ENCODE measurements around the gene FRK. TPM values are rescaled to one million over a fixed set of nuclear protein-coding genes. Genes with fewer than 3 reads are reported as not detected.
"Not testable (repeated sequence)": the region's sequence is repeated elsewhere in the genome, so short reads cannot be mapped to it uniquely, and the experiment has no call there.

FRK gene
- total RNA-seq, 2 experiments from 2014 or later: 0.03 TPM; not detected in 1

DNA sequence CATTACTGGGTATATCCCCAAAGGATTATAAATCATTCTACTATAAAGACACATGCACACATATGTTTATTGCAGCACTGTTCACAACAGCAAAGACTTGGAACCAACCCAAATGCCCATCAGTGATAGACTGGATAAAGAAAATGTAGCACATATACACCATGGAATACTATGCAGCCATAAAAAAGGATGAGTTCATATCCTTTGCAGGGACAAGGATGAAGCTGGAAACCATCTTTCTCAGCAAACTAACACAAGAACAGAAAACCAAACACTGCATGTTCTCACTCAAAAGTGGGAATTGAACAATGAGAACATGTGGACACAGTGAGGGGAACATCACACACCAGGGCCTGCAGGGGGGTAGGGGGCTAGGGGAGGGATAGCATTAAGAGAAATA is 14.4 kb downstream of the FRK start:
- CTCF ChIA-PET; H3K36me3 Mint-ChIP-seq (ENCODE audit: low read depth); H3K4me3 Mint-ChIP-seq; H3K4me1 Mint-ChIP-seq; POLR2A ChIA-PET; H3K9me3 Mint-ChIP-seq; DNase-seq; H3K27ac Mint-ChIP-seq: not testable (repeated sequence)
- peaks cover 25% of the 10 kb centered on the region for H3K27me3 Mint-ChIP-seq

DNA sequence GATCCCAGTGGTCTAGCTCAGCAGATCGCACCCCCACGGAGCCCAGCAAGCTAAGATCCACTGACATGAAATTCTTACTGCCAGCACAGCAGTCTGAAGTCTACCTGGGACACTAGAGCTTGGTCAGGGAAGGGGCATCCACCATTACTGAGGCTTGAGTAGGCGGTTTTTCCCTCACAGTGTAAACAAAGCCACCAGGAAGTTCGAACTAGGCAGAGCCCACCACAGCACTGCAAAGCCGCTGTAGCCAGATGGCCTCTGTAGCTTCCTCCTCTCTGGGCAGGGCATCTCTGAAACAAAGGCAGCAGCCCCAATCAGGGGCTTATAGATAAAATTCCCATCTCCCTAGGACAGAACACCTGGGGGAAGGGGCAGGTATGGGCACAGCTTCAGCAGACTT is 18.8 kb downstream of the FRK start:
- Mint-ChIP-seq H3K4me1 (no peaks in the 10 kb centered on the region), H3K9me3 (no peaks in the 10 kb centered on the region), H3K27ac (no peak overlapping the region), H3K27me3 (peaks cover 15% of the 10 kb centered on the region), H3K4me3 (no peak overlapping the region), H3K36me3 (ENCODE audit: low read depth) (no peaks in the 10 kb centered on the region)
- CTCF ChIA-PET: no interaction called here
- DNase-seq: no peak
- POLR2A ChIA-PET: no interaction called here

DNA sequence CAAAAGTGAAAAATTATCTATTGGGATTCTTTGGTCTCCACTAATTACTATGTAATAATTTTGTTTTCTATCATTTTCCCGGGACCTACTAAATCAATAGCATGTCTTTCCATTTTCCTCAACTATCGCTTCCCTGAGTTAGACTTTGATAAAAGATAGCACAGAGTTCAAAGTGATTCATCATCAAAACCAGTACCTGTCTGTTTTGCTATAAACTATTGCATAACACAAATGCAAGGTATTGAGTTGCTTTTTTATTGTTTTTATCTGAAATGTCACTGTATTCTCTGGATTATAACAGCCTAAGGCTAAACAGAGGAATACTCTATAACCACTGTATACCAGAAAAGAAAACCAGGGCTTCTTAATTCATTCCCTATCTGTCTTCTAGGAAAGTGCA is 19.7 kb downstream of the FRK start:
- DNase-seq: no peak
- H3K4me1 Mint-ChIP-seq: no peaks in the 10 kb centered on the region
- H3K36me3 Mint-ChIP-seq (ENCODE audit: low read depth): no peaks in the 10 kb centered on the region
- H3K27me3 Mint-ChIP-seq: peaks cover 15% of the 10 kb centered on the region
- no peak overlapping the region for H3K4me3 Mint-ChIP-seq
- CTCF ChIA-PET: no interaction called here
- H3K9me3 Mint-ChIP-seq: no peaks in the 10 kb centered on the region
- POLR2A ChIA-PET: no interaction called here
- H3K27ac Mint-ChIP-seq: no peak overlapping the region

DNA sequence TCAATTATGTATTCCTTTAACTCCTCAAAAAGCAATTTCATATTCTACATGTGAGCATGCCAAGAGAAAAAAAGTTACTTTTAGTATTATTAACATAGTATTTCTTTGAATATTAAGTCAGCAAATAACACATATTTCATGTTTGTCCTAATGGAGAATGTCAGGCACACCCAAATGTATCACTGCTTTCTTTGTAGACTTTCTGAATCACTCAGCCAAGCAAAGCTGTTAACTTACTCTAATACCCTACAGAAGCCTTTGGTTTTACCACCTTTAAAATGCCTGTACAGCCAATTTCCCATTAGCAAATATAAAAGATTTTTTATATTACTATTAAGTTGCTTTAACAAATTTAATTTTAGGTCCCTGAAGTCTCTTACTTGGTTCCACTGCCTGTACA is 23.8 kb downstream of the FRK start:
- H3K9me3 Mint-ChIP-seq: no peaks in the 10 kb centered on the region
- DNase-seq: no peak
- no peak overlapping the region for H3K4me3 Mint-ChIP-seq
- H3K36me3 Mint-ChIP-seq (ENCODE audit: low read depth): no peaks in the 10 kb centered on the region
- ChIA-PET CTCF (interaction anchor here (2.4 kb wide), 1 partner anchor 26 kb away, joined by 6 read pairs; no protein-coding TSS in a partner anchor), POLR2A (no interaction called here)
- no peak overlapping the region for H3K27ac Mint-ChIP-seq
- no peaks in the 10 kb centered on the region for H3K4me1 Mint-ChIP-seq
- H3K27me3 Mint-ChIP-seq: peaks cover 5% of the 10 kb centered on the region

DNA sequence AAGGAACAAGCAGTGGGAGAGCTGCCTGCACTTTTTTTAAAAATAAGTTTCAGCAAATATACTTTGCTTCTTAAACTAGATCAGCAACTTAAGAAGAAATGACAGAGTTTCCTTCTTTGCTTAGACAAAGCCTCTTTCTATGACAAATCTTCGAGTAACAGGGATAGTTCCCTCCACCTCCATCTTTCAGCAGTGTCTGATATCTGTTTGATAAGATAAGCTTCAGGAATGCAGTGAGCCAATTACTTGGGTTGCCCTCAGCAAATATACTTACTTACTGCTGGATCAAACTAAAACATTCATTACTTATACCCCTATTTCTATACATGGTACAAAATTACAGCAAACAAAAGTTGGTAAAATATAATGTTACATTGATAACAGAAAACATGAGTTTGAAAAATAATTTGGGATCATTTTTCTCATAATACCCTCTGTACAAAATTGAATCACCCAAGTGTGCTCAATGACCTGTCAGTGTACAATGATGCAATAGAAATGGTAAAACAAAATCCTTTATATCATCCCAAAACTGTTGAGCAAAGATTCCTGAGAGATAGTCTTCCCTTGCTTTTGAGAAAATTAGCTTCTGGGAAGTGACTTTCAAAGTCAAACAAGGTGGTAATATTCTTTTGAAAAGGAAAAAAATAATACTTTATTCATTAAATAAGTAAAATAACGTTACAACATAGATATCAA is 24.5 kb downstream of the FRK start:
- no peak for DNase-seq
- H3K27me3 Mint-ChIP-seq: peaks cover 5% of the 10 kb centered on the region
- no peaks in the 10 kb centered on the region for H3K4me1 Mint-ChIP-seq
- H3K36me3 Mint-ChIP-seq (ENCODE audit: low read depth): no peaks in the 10 kb centered on the region
- no peaks in the 10 kb centered on the region for H3K9me3 Mint-ChIP-seq
- POLR2A ChIA-PET: no interaction called here
- no peak overlapping the region for H3K4me3 Mint-ChIP-seq
- no peak overlapping the region for H3K27ac Mint-ChIP-seq
- CTCF ChIA-PET: no interaction called here

DNA sequence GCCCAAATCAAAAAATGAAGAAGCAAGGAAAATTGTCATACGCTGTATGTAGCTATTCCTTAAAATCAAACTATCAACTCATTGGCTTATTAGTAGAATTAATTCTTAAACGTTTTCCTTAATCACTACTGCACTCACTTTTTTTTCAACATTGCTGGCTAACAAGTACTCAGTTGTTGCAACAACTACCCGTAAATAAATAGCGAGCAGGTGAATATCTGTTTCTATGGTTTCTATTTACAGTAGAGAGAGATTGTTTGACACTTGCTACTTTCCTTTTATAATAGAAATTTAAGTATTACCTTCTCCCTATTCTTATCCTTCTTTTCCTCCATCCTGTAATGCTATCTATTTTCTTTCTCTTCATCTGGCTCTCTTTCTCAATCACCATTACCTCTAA is 25.1 kb downstream of the FRK start:
- H3K36me3 Mint-ChIP-seq (ENCODE audit: low read depth): no peaks in the 10 kb centered on the region
- ChIA-PET CTCF (no interaction called here), POLR2A (no interaction called here)
- H3K4me3 Mint-ChIP-seq: no peak overlapping the region
- DNase-seq: no peak
- no peaks in the 10 kb centered on the region for H3K4me1 Mint-ChIP-seq
- no peaks in the 10 kb centered on the region for H3K9me3 Mint-ChIP-seq
- H3K27me3 Mint-ChIP-seq: peaks cover 5% of the 10 kb centered on the region
- no peak overlapping the region for H3K27ac Mint-ChIP-seq

DNA sequence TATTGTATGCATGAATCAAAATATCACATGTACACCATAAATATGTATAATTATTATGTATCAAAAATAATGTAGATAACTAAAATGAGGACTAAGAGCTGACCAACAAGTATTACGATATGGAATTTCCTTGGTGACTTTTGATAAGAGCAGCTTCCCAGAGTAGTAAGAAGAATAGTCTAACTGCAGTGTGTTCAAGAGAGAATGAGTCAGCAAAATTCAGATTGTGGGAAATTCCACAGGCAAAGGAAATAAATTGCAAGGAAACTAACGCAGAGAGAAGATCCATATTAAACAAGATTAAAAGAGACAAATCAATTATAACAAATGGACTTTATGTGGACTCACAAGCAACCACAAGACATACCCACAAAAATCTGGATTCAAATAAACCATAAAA is 26.4 kb downstream of the FRK start:
- Mint-ChIP-seq H3K9me3 (no peaks in the 10 kb centered on the region), H3K4me3 (no peak overlapping the region), H3K27me3 (peaks cover 5% of the 10 kb centered on the region), H3K27ac (no peak overlapping the region), H3K4me1 (no peaks in the 10 kb centered on the region), H3K36me3 (ENCODE audit: low read depth) (no peaks in the 10 kb centered on the region)
- ChIA-PET CTCF (no interaction called here), POLR2A (no interaction called here)
- DNase-seq: no peak

DNA sequence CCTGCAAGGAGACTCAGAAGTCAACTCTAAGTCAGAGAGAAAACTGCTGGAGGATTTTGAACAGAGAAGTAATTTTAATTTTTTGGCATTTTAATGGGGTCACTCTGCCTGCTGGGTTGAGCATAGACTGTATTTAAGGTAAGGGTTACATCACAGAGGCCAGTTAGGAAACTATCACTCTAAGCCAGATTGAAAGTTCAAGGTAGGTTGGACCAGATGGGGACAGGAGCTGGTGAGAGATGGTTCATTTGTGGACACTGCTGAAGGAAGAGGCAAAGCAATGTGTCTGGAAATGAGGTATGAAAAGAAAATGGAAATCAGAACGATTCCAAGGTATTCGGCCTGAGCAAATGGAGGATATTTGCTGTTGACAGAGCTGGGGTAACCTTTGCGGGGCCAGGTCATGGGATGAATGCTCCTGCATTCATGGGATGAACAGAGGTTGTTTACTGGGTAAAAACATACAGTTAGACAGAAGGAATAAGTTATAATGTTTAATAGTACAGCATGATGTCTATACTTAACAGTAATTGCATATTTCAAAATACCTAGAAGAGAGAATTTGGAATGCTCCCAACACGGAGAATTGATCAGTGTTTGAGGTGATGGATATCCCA is 26.9 kb downstream of the FRK start:
- no peak for DNase-seq
- Mint-ChIP-seq H3K4me1 (no peaks in the 10 kb centered on the region), H3K4me3 (no peak overlapping the region), H3K9me3 (no peaks in the 10 kb centered on the region), H3K36me3 (ENCODE audit: low read depth) (no peaks in the 10 kb centered on the region), H3K27me3 (peaks cover 5% of the 10 kb centered on the region), H3K27ac (no peak overlapping the region)
- ChIA-PET POLR2A (no interaction called here), CTCF (no interaction called here)

DNA sequence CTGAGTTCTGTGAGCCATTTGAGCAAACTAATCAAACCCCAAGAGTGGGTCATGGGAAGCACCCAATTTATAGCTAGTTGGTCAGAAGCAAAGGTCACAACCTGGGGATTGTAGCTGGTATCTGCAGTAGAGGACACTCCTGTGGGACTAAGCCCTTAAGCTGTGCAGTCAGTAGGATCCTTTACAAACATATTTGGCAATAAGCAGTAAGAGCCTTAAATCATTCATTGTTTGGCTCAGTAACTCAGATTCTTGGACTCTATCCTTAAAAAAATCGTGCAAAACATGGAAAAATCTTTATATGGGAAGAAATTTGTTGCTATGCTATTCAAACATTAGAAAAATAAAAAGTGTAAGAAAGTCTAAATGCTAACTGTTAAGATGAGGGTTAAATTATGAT is 29.9 kb downstream of the FRK start:
- H3K4me3 Mint-ChIP-seq: no peak overlapping the region
- H3K27me3 Mint-ChIP-seq: no peaks in the 10 kb centered on the region
- ChIA-PET POLR2A (no interaction called here), CTCF (no interaction called here)
- H3K36me3 Mint-ChIP-seq (ENCODE audit: low read depth): no peaks in the 10 kb centered on the region
- H3K4me1 Mint-ChIP-seq: no peaks in the 10 kb centered on the region
- H3K27ac Mint-ChIP-seq: no peak overlapping the region
- H3K9me3 Mint-ChIP-seq: no peaks in the 10 kb centered on the region
- no peak for DNase-seq

DNA sequence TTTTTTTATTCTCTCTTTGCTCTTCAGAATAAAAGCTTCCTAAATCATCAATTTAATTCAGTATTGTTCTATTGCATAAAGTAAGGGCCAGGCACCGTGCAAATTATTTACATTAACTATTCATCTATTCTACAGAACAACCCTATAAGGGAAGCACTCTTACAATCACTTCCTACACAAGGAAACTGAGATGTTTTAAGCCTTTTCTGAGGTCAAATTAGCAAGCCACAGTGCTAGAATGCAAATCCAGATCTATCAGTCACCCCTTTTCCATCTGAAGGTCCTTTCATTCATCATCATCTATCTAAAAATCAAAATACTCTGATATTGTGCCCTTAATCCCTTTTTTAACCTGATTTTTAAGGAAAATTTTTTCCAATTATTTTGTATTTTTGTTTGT is 31.2 kb downstream of the FRK start:
- no peaks in the 10 kb centered on the region for H3K36me3 Mint-ChIP-seq (ENCODE audit: low read depth)
- ChIA-PET POLR2A (no interaction called here), CTCF (no interaction called here)
- DNase-seq: no peak
- no peaks in the 10 kb centered on the region for H3K27me3 Mint-ChIP-seq
- no peak overlapping the region for H3K27ac Mint-ChIP-seq
- H3K4me3 Mint-ChIP-seq: no peak overlapping the region
- H3K4me1 Mint-ChIP-seq: no peaks in the 10 kb centered on the region
- H3K9me3 Mint-ChIP-seq: no peaks in the 10 kb centered on the region

DNA sequence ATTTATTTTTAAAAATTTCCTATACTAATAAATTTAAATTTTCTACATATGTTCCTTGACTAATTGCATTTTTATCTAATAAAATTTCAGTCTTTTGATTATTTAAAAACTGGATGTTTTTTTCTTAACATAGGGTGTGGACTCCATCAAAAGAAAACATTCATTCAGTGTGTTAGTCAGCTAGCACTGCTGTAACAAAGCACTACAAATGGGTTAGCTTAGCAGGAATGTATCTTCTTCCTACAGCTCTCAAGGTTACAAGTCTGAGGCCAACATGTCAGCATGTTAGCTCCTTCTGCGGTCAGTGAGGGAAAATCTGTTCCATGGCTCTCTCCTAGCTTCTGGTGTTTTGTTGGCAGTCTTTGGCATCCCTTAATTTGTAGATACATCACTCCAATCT is 32.5 kb downstream of the FRK start:
- POLR2A ChIA-PET: no interaction called here
- H3K4me1 Mint-ChIP-seq: no peaks in the 10 kb centered on the region
- CTCF ChIA-PET: no interaction called here
- no peak overlapping the region for H3K27ac Mint-ChIP-seq
- H3K27me3 Mint-ChIP-seq: no peaks in the 10 kb centered on the region
- no peak for DNase-seq
- H3K9me3 Mint-ChIP-seq: no peaks in the 10 kb centered on the region
- H3K4me3 Mint-ChIP-seq: no peak overlapping the region
- H3K36me3 Mint-ChIP-seq (ENCODE audit: low read depth): no peaks in the 10 kb centered on the region

DNA sequence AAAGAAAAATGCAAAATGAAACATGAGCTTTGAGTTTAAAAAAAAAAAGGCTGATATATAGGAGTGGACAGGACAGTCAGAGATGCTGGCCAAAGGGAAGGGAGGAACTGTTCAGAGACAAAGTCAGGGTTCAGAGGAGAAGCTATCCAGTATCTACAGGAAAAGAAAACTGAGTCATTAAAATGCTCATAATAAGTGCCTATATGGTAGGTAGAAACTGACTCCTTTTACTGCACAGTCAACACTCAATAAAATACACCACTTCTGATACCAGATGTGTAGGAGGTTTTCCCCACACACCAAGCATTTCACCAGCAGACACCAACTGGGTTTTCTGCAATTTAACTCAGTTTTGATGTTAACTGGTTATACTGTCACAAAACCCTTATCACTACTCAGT is 32.9 kb downstream of the FRK start:
- DNase-seq: no peak
- Mint-ChIP-seq H3K9me3 (no peaks in the 10 kb centered on the region), H3K4me3 (no peak overlapping the region), H3K4me1 (no peaks in the 10 kb centered on the region), H3K27ac (no peak overlapping the region), H3K36me3 (ENCODE audit: low read depth) (no peaks in the 10 kb centered on the region), H3K27me3 (no peaks in the 10 kb centered on the region)
- CTCF ChIA-PET: no interaction called here
- POLR2A ChIA-PET: no interaction called here

DNA sequence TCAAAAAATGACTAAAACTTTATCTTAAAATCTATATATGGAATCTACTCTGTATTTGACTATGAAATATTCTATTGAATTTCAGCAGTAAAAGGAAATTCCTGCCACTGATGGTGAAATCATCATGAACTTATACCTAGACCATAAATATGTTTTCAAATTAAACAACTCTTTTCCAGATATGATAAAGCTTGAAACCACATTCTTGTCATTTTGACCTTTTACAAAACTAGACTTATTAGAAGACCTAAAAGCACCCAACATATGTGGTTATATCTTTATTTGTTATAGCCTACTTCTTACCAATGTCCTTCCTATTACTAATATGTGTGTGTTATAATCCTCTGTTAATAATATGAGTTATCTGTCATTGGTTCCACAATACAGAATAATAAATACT is 35.3 kb downstream of the FRK start:
- Mint-ChIP-seq H3K36me3 (ENCODE audit: low read depth) (no peaks in the 10 kb centered on the region), H3K27ac (no peak overlapping the region), H3K27me3 (peaks cover 2% of the 10 kb centered on the region), H3K4me1 (no peaks in the 10 kb centered on the region), H3K9me3 (no peaks in the 10 kb centered on the region), H3K4me3 (no peak overlapping the region)
- ChIA-PET POLR2A (no interaction called here), CTCF (no interaction called here)
- no peak for DNase-seq

DNA sequence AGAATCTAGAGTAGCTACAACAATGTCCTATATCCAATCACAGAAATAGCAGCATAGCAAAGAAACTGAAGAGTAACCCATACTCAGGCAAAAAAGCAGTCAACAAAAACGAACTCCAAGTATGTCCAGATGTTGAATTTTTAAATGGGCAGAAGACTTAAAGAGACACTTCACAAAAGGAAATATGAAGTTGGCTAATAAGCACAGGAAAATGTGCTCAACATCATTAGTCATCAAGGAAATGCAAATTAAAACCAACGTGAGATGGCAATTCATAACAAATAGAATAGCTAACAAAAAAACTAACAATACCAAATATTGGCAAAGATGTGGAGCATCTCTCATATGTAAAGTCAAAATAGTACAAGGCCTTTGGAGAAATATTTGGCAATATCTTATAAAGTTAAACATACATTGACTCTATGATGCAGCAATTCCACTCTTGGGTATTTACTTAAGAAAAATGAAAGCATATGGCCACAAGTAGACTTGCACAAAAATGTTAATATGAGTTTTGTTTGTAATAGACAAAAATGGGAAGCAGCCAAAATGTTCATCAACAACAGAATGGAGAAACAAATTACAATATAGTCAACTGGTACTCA is 37.7 kb downstream of the FRK start:
- Mint-ChIP-seq H3K27ac (no peak overlapping the region), H3K4me3 (no peak overlapping the region), H3K9me3 (no peaks in the 10 kb centered on the region), H3K27me3 (peaks cover 9% of the 10 kb centered on the region), H3K4me1 (no peaks in the 10 kb centered on the region), H3K36me3 (ENCODE audit: low read depth) (no peaks in the 10 kb centered on the region)
- DNase-seq: no peak
- POLR2A ChIA-PET: no interaction called here
- CTCF ChIA-PET: no interaction called here

Measured in activated CD4-positive, alpha-beta memory T cell treated with anti-CD3 and anti-CD28 coated beads, Interleukin-2, amount 10 ng/mL, durations not matched to agents 7 days and 5 days (primary cell).